ENCODE results near the gene PKMYT1. TPM values are rescaled to one million over a fixed set of nuclear protein-coding genes. Genes with fewer than 3 reads are reported as not detected.

PKMYT1 gene
- total RNA-seq, 2 experiments from 2014 or later = 0.47 to 0.60 TPM

GRCh38 chr16:3007059-3007956 lies 27.1 kb upstream of the PKMYT1 start:
- ChIA-PET POLR2A (interaction anchor here (0.5 to 1.4 kb wide), 5 partner anchors 13 to 139 kb away, joined by 3 to 8 read pairs (median 8); partner anchors contain the start of genes HCFC1R1 and TNFRSF12A), CTCF (interaction anchor here (1.7 to 11.4 kb wide), 2 partner anchors 14 to 22 kb away, joined by 5 to 181 read pairs; no protein-coding TSS in a partner anchor)
- Histone ChIP-seq H3K4me1 (ENCODE audit: insufficient read depth, low read length) (peaks cover 48% of the 10 kb centered on the region), H3K27me3 (ENCODE audit: control insufficient read depth in 1 of 2, insufficient read depth in 2 of 2, low read length in 2 of 2) (peaks cover 2 to 6% of the 10 kb centered on the region in 2 experiments), H3K27ac (ENCODE audit: low read depth in 1 of 2, low read length in 2 of 2) (no peak overlapping the region), H3K36me3 (ENCODE audit: insufficient read depth, low read length) (no peaks in the 10 kb centered on the region), H3K9me3 (ENCODE audit: control insufficient read depth in 1 of 2, insufficient read depth in 1 of 2, low read length in 2 of 2) (peaks cover 0 to 5% of the 10 kb centered on the region in 2 experiments), H3K4me3 (ENCODE audit: low read length) (peak overlapping the region; percentile 20)
- intact Hi-C loops (cut with DNase I, micrococcal nuclease) = no loop called here
- Mint-ChIP-seq H3K9me3 (no peaks in the 10 kb centered on the region), H3K4me3 (peak overlapping the region; percentile 71), H3K27me3 (peaks cover 28% of the 10 kb centered on the region), H3K36me3 (ENCODE audit: low read depth) (no peaks in the 10 kb centered on the region), H3K27ac (no peak overlapping the region), H3K4me1 (ENCODE audit: low read depth) (peaks cover 33% of the 10 kb centered on the region)
- TF ChIP-seq CTCF (IDR thresholded peaks at IDR 0.05) = no peak
- DNase-seq = no peak
- ATAC-seq (ENCODE audit: poor library complexity) = no peak

- Histone ChIP-seq H3K9me3 (ENCODE audit: control insufficient read depth in 1 of 2, insufficient read depth in 1 of 2, low read length in 2 of 2) (peaks cover 0 to 2% of the 10 kb centered on the region in 2 experiments), H3K4me3 (ENCODE audit: low read length) (peak overlapping the region; percentile 12), H3K36me3 (ENCODE audit: insufficient read depth, low read length) (no peaks in the 10 kb centered on the region), H3K4me1 (ENCODE audit: insufficient read depth, low read length) (peaks cover 41% of the 10 kb centered on the region), H3K27ac (ENCODE audit: low read depth in 1 of 2, low read length in 2 of 2) (no peak overlapping the region), H3K27me3 (ENCODE audit: control insufficient read depth in 1 of 2, insufficient read depth in 2 of 2, low read length in 2 of 2) (peaks cover 0 to 3% of the 10 kb centered on the region in 2 experiments)
- H3K36me3 Mint-ChIP-seq (ENCODE audit: low read depth) = no peaks in the 10 kb centered on the region
- CTCF ChIA-PET = interaction anchor here (1.2 to 11.4 kb wide), 2 partner anchors 25 to 41 kb away, joined by 5 to 181 read pairs; no protein-coding TSS in a partner anchor
- peak in 1 of 14 experiments; percentile 26 for DNase-seq
- POLR2A ChIA-PET = interaction anchor here (0.7 to 2.7 kb wide), 5 partner anchors 15 to 1327 kb away, joined by 3 to 20 read pairs (median 4); partner anchors contain the start of genes JPT2 and TNFRSF12A
- no peak for ATAC-seq (ENCODE audit: poor library complexity)
- peaks cover 33% of the 10 kb centered on the region for H3K4me1 Mint-ChIP-seq (ENCODE audit: low read depth)
- TF ChIP-seq CTCF (IDR thresholded peaks at IDR 0.05) = no peak
- H3K27ac Mint-ChIP-seq = no peak overlapping the region
- H3K9me3 Mint-ChIP-seq = no peaks in the 10 kb centered on the region
- peaks cover 27% of the 10 kb centered on the region for H3K27me3 Mint-ChIP-seq
- intact Hi-C loops (cut with DNase I, micrococcal nuclease) = loop anchor here (2.0 to 5.0 kb wide), 3 partner anchors 16 to 162 kb away; partner anchors contain the start of gene TNFRSF12A (in 1 of the 2)
- H3K4me3 Mint-ChIP-seq = peak overlapping the region; percentile 76
Measured at GRCh38 chr16:3004781-3005284, 24.6 kb upstream of the PKMYT1 start.

- peaks cover 0 to 3% of the 10 kb centered on the region in 2 experiments for H3K27me3 ChIP-seq (ENCODE audit: control insufficient read depth in 1 of 2, insufficient read depth in 2 of 2, low read length in 2 of 2)
- peak in 2 of 14 experiments; percentile 51 to 56 for DNase-seq
- no peak for TF ChIP-seq CTCF (IDR thresholded peaks at IDR 0.05)
- Mint-ChIP-seq H3K27me3 (peaks cover 27% of the 10 kb centered on the region), H3K4me1 (ENCODE audit: low read depth) (peaks cover 33% of the 10 kb centered on the region), H3K9me3 (no peaks in the 10 kb centered on the region), H3K4me3 (no peak overlapping the region), H3K27ac (no peak overlapping the region), H3K36me3 (ENCODE audit: low read depth) (no peaks in the 10 kb centered on the region)
- no peak overlapping the region for H3K4me3 ChIP-seq (ENCODE audit: low read length)
- H3K36me3 ChIP-seq (ENCODE audit: insufficient read depth, low read length) = no peaks in the 10 kb centered on the region
- H3K9me3 ChIP-seq (ENCODE audit: control insufficient read depth in 1 of 2, insufficient read depth in 1 of 2, low read length in 2 of 2) = no peaks in the 10 kb centered on the region
- no peak overlapping the region for H3K27ac ChIP-seq (ENCODE audit: low read depth in 1 of 2, low read length in 2 of 2)
- ChIA-PET POLR2A (interaction anchor here (0.6 to 2.7 kb wide), 13 partner anchors 16 to 180 kb away, joined by 3 to 20 read pairs (median 4); partner anchors contain the start of genes HCFC1R1, KREMEN2 and TNFRSF12A), CTCF (interaction anchor here (0.7 to 11.4 kb wide), 10 partner anchors 16 to 125 kb away, joined by 3 to 181 read pairs (median 6); partner anchors contain the start of genes HCFC1R1, MMP25, THOC6 and TNFRSF12A)
- intact Hi-C loops (cut with DNase I, micrococcal nuclease) = loop anchor here (2.0 to 5.0 kb wide), 3 partner anchors 16 to 163 kb away; partner anchors contain the start of gene TNFRSF12A (in 1 of the 2)
- ATAC-seq (ENCODE audit: poor library complexity) = no peak
- H3K4me1 ChIP-seq (ENCODE audit: insufficient read depth, low read length) = peaks cover 38% of the 10 kb centered on the region
Measured at GRCh38 chr16:3004319-3004718, 24.1 kb upstream of the PKMYT1 start.
